HepG2 (cell line): ENCODE measurements around the gene AS3MT. TPM values are rescaled to one million over a fixed set of nuclear protein-coding genes. Genes with fewer than 3 reads are reported as not detected.

ENCODE experiments used
- AKAP8 ChIP-seq: sonication (generic); formaldehyde crosslinking; IDR thresholded peaks from 2 replicates; pipeline ENCODE4 v1.5.1; 2020; ENCODE audit warnings: mild to moderate bottlenecking, missing genetic modification reagents
- HMGXB4 ChIP-seq, 2 experiments: sonication (generic) in 1 of 2; formaldehyde crosslinking in 1 of 2; IDR thresholded peaks; 2 replicates each; pipeline versions ENCODE4 v1.4.0 to v1.6.1; 2018 to 2020; ENCODE audit warnings: missing genetic modification reagents in 2 of 2, borderline replicate concordance in 1 of 2, low read depth in 1 of 2, mild to moderate bottlenecking in 1 of 2, missing biosample characterization in 1 of 2
- HOXA5 ChIP-seq: sonication (generic); formaldehyde crosslinking; IDR thresholded peaks from 2 replicates; pipeline ENCODE4 v1.4.0; 2020; ENCODE audit warnings: missing genetic modification reagents
- MED1 ChIP-seq: sonication (generic); formaldehyde crosslinking; IDR thresholded peaks from 2 replicates; pipeline ENCODE4 v1.4.0; 2020; ENCODE audit warnings: missing genetic modification reagents
- NR2C2 ChIP-seq: sonication (generic); formaldehyde crosslinking; IDR thresholded peaks from 2 replicates; pipeline ENCODE4 v1.4.0; 2020; ENCODE audit warnings: missing genetic modification reagents, mild to moderate bottlenecking, moderate library complexity, borderline replicate concordance
- PBX3 ChIP-seq: sonication (generic); formaldehyde crosslinking; IDR thresholded peaks from 2 replicates; pipeline ENCODE4 v1.8.1; 2023; ENCODE audit warnings: missing genetic modification reagents, inconsistent platforms, borderline replicate concordance
- POLR2A ChIP-seq, 2 experiments: IDR thresholded peaks; 2 replicates each; pipeline ENCODE4 v1.6.1; 2011; ENCODE audit warnings: low read depth in 2 of 2, low read length in 2 of 2, mild to moderate bottlenecking in 1 of 2, moderate library complexity in 1 of 2; ENCODE audit not compliant: insufficient read depth in 1 of 2
- SP1 ChIP-seq, 2 experiments: fragments of 450-650 bp in 1 of 2; sonication (generic) in 1 of 2; formaldehyde crosslinking in 1 of 2; IDR thresholded peaks; 2 replicates each; pipeline versions ENCODE4 v1.4.0 to v1.6.1; 2016 to 2020; ENCODE audit warnings: missing genetic modification reagents in 1 of 2
- ZBTB10 ChIP-seq: sonication (generic); formaldehyde crosslinking; IDR thresholded peaks from 2 replicates; pipeline ENCODE4 v1.4.0; 2020; ENCODE audit warnings: missing genetic modification reagents, borderline replicate concordance
- ZNF280B ChIP-seq: sonication (generic); formaldehyde crosslinking; IDR thresholded peaks from 2 replicates; pipeline ENCODE4 v1.5.0; 2020; ENCODE audit warnings: missing genetic modification reagents, mild to moderate bottlenecking, borderline replicate concordance
- ZNF460 ChIP-seq: sonication (generic); formaldehyde crosslinking; IDR thresholded peaks from 2 replicates; pipeline ENCODE4 v1.5.1; 2020; ENCODE audit warnings: missing genetic modification reagents, mild to moderate bottlenecking, borderline replicate concordance
- ZNF543 ChIP-seq: sonication (generic); formaldehyde crosslinking; IDR thresholded peaks from 2 replicates; pipeline ENCODE4 v1.4.0; 2020; ENCODE audit warnings: mild to moderate bottlenecking, missing genetic modification reagents
- ZNF558 ChIP-seq: sonication (generic); formaldehyde crosslinking; IDR thresholded peaks from 2 replicates; pipeline ENCODE4 v1.9.0; 2022; ENCODE audit warnings: mild to moderate bottlenecking, missing genetic modification reagents, borderline replicate concordance
- ZNF691 ChIP-seq: sonication (generic); formaldehyde crosslinking; IDR thresholded peaks from 2 replicates; pipeline ENCODE4 v1.4.0; 2020; ENCODE audit warnings: missing genetic modification reagents, low read depth, mild to moderate bottlenecking, borderline replicate concordance
- ZNF724P ChIP-seq: sonication (generic); formaldehyde crosslinking; IDR thresholded peaks from 2 replicates; pipeline ENCODE4 v1.8.0; 2022; ENCODE audit warnings: missing genetic modification reagents, borderline replicate concordance
- ZNF766 ChIP-seq: sonication (generic); formaldehyde crosslinking; IDR thresholded peaks from 2 replicates; pipeline ENCODE4 v1.5.0; 2020; ENCODE audit warnings: missing genetic modification reagents, borderline replicate concordance
- ZZZ3 ChIP-seq: sonication (generic); formaldehyde crosslinking; IDR thresholded peaks from 2 replicates; pipeline ENCODE4 v1.4.0; 2020; ENCODE audit warnings: missing genetic modification reagents, mild to moderate bottlenecking, borderline replicate concordance
- polyA plus RNA-seq, 8 experiments: library from polyadenylated mRNA; depleted of rRNA in 3 of 8; stranded (reverse) in 7 of 8; unstranded in 1 of 8; fragments of >200 nt; fragmentation: Illumina TruSeq in 4 of 8; extraction: Trizol in 4 of 8; gene quantifications; 2 replicates each; pipeline versions ENCODE4 v1.2.1 to v1.2.3, GENCODE V29; 2011 to 2016; ENCODE audit warnings: low read depth in 4 of 8, missing spikeins in 1 of 8, mixed read lengths in 1 of 8; ENCODE audit not compliant: insufficient read depth in 1 of 8
- total RNA-seq, 5 experiments: library from RNA; depleted of rRNA; stranded (reverse); fragments of >200 nt; fragmentation: Illumina TruSeq; extraction: Trizol; gene quantifications; 2 replicates each; pipeline ENCODE4 v1.2.3, GENCODE V29; 2016; ENCODE audit warnings: low read depth in 1 of 5

Gene AS3MT
- total and polyA plus RNA-seq, 2 of the 13 experiments (the other 11 are each of a cell fraction or from before 2014, with no cell fraction given) = 8.7 to 17.4 TPM

GRCh38 chr10:102919246-102919959, 50.1 kb downstream of the AS3MT start (continued):
- 0 out of 2 replicates have a peak, but pooled peaks have one; percentile 43 for TF ChIP-seq ZNF691 (CRISPR knock-in tag)
- 0 out of 2 replicates have a peak, but pooled peaks have one; percentile 38 for TF ChIP-seq HOXA5 (CRISPR knock-in tag)
- TF ChIP-seq HMGXB4 (CRISPR knock-in tag; IDR thresholded peaks at IDR 0.05; ENCODE audit: borderline replicate concordance in 1 of 2, low read depth in 1 of 2) = 0 out of 4 replicates have a peak, but pooled peaks of 1 of the 2 experiments have one; percentile 31
- TF ChIP-seq ZNF724P = 0 out of 2 replicates have a peak, but pooled peaks have one; percentile 53
- TF ChIP-seq POLR2A (IDR thresholded peaks at IDR 0.05; ENCODE audit: insufficient read depth in 1 of 2, low read depth in 2 of 2, low read length in 2 of 2) = peak in 1 of 2 experiments; percentile 37; a peak in 2 of 4 replicates
- peak; percentile 11; the same call in 1 of the 2 replicates for TF ChIP-seq ZNF280B (CRISPR knock-in tag)
- TF ChIP-seq ZNF766 (CRISPR knock-in tag) = 0 out of 2 replicates have a peak, but pooled peaks have one; percentile 46
- no peak for TF ChIP-seq NR2C2 (CRISPR knock-in tag)
- TF ChIP-seq PBX3 (CRISPR knock-in tag) = 0 out of 2 replicates have a peak, but pooled peaks have one; percentile 21
- 0 out of 2 replicates have a peak, but pooled peaks have one; percentile 28 for TF ChIP-seq AKAP8 (CRISPR knock-in tag)
- no peak for TF ChIP-seq SP1 (IDR thresholded peaks at IDR 0.05)
- TF ChIP-seq SP1 (CRISPR knock-in tag; IDR thresholded peaks at IDR 0.05) = 0 out of 2 replicates have a peak, but pooled peaks have one; percentile 21
- no peak for TF ChIP-seq ZNF460 (CRISPR knock-in tag)
- TF ChIP-seq ZNF558 (CRISPR knock-in tag) = no peak
- no peak for TF ChIP-seq ZBTB10 (CRISPR knock-in tag)
- TF ChIP-seq ZNF543 (CRISPR knock-in tag) = peak; percentile 25; the same call in 1 of the 2 replicates
- TF ChIP-seq ZZZ3 (CRISPR knock-in tag) = no peak
- no peak for TF ChIP-seq MED1
